Spleen (tissue), 11 donors: Measurements from ENCODE around the gene TMEM135. TPM values are rescaled to one million over a fixed set of nuclear protein-coding genes. Genes with fewer than 3 reads are reported as not detected.

Experiments used
- DNase-seq: peaks from one replicate; pipeline ENCODE4 v3.0.0-alpha.2; 2020
- H3K27ac ChIP-seq, 8 donors: fragments of 200-600 bp; sonication (generic) in 7 of 8; 1 replicate in 4 of 8; 2 replicates in 4 of 8; pipeline versions ENCODE4 v1.5.0 to v1.8.0; 2016 to 2021; ENCODE audit warnings: inconsistent platforms in 4 of 8, mild to moderate bottlenecking in 4 of 8, moderate library complexity in 1 of 8
- H3K27me3 ChIP-seq, 7 donors: fragments of 200-600 bp; sonication (generic) in 6 of 7; replicated peaks in 1 of 7; 1 replicate in 4 of 7; 2 replicates in 3 of 7; pipeline versions ENCODE4 v1.5.0 to v1.8.0; 2016 to 2021; ENCODE audit warnings: inconsistent platforms in 3 of 7, mild to moderate bottlenecking in 1 of 7
- H3K36me3 ChIP-seq, 6 donors: fragments of 200-600 bp; sonication (generic) in 5 of 6; 1 replicate in 4 of 6; 2 replicates in 2 of 6; pipeline versions ENCODE4 v1.5.0 to v1.8.0; 2016 to 2021; ENCODE audit warnings: inconsistent platforms in 2 of 6
- H3K4me1 ChIP-seq, 6 donors: fragments of 200-600 bp; sonication (generic) in 5 of 6; 1 replicate in 3 of 6; 2 replicates in 3 of 6; pipeline versions ENCODE4 v1.5.0 to v1.8.0; 2016 to 2021; ENCODE audit warnings: inconsistent platforms in 3 of 6
- H3K4me3 ChIP-seq, 8 donors: fragments of 200-600 bp; sonication (generic) in 7 of 8; 1 replicate in 4 of 8; 2 replicates in 4 of 8; pipeline versions ENCODE4 v1.5.0 to v1.8.0; 2016 to 2021; ENCODE audit warnings: inconsistent platforms in 4 of 8, mild to moderate bottlenecking in 4 of 8, moderate library complexity in 2 of 8
- H3K9me3 ChIP-seq, 8 donors: fragments of 200-600 bp; sonication (generic) in 7 of 8; 1 replicate in 4 of 8; 2 replicates in 4 of 8; pipeline versions ENCODE4 v1.5.0 to v1.8.0; 2016 to 2021; ENCODE audit warnings: inconsistent platforms in 4 of 8
- CTCF ChIP-seq, 11 experiments: fragments of 200-600 bp in 7 of 11; fragments of 450-650 bp in 4 of 11; sonication (generic) in 4 of 11; IDR thresholded peaks in 8 of 11; conservative IDR thresholded peaks in 3 of 11; 1 replicate in 7 of 11; 2 replicates in 4 of 11; pipeline versions ENCODE4 v1.4.0 to v1.8.0; 2016 to 2021; ENCODE audit warnings: antibody characterized with exemption in 11 of 11, inconsistent platforms in 4 of 11, mild to moderate bottlenecking in 1 of 11
- POLR2A ChIP-seq, 3 donors: fragments of 450-650 bp; IDR thresholded peaks; one replicate each; pipeline ENCODE4 v1.5.1; 2017; ENCODE audit warnings: antibody characterized with exemption in 3 of 3, mild to moderate bottlenecking in 1 of 3
- POLR2AphosphoS5 ChIP-seq, 3 donors: sonication (generic); formaldehyde crosslinking; IDR thresholded peaks; one replicate each; pipeline ENCODE4 v1.5.1; 2017; ENCODE audit warnings: antibody characterized with exemption in 3 of 3
- WGBS, 5 donors: extraction: QIAGEN DNeasy Blood & Tissue Kit in 3 of 5; methylation state at CpG; one replicate each; pipeline versions ENCODE4 v1.1.5 to v1.1.7; 2013 to 2018; 5-methylcytosine and 5-hydroxymethylcytosine counted together
- intact Hi-C: fragments of 100-400 bp; cut with DNase I; formaldehyde crosslinking; loops from one replicate; pipeline ENCODE4 v1.15.0; 2023; ENCODE audit warnings: low total_unique reads
- polyA plus RNA-seq, 3 donors: library from polyadenylated mRNA; stranded (reverse); fragments of 200-250 nt; gene quantifications; one replicate each; pipeline ENCODE4 v1.2.1, GENCODE V29; 2013
- total RNA-seq, 7 donors: library from RNA; depleted of rRNA in 3 of 7; stranded (reverse); fragments of >200 nt in 3 of 7; fragmentation: NEBNext Ultra II Directional in 4 of 7; extraction: Animal tissue kit (Norgen Biotek cat#: 25700) in 4 of 7; gene quantifications; one replicate each; pipeline versions ENCODE4 v1.1.0 to v1.2.1, GENCODE V29; 2016 to 2021
- donor health status: healthy with polysubstance abuse.
- donor health status: DM: no; HTN: no; CAD: no; lungs with moderate emphysema.
- donor health status: DM: no; HTN: no; CAD: no.
- donor health status: Bipolar disorder and iron deficiency.
- donor health status: healthy.
- donor health status: DM: no; HTN: no; CAD: no.
- donor health status: DM: yes; HTN: yes; CAD: no.

The TMEM135 gene
- total and polyA plus RNA-seq, 10 donors: 3.5 to 31.7 (median 20.7) TPM

DNA sequence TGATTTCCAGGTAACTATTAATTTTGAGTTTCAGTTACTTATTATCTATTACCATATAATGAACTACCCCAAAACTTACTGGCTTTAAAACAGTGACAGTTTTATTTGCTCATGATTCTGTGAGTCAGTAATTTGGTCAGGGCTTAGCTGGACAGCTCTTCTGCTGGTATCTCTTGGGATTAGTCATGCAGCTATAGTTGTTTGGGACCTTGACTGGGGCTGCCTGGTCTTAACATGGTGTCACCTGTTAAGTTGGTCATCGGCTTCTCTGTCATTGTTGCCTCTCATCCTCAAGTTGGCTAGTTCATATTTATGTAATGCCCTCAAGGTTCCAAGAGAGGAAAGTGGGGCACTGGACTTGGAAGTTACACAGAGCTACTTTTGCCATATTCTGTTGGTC lies 177.5 kb downstream of the TMEM135 start:
- DNase-seq: no peak
- Histone ChIP-seq H3K36me3 (no peaks in the 10 kb centered on the region), H3K27me3 (no peaks in the 10 kb centered on the region), H3K4me3 (no peak overlapping the region), H3K27ac (no peak overlapping the region), H3K9me3 (no peaks in the 10 kb centered on the region), H3K4me1 (no peaks in the 10 kb centered on the region)
- TF ChIP-seq CTCF (IDR thresholded peaks at IDR 0.05 in 8 of 11, conservative IDR thresholded peaks at IDR 0.05 in 3 of 11) (no peak), POLR2AphosphoS5 (IDR thresholded peaks at IDR 0.05) (no peak), POLR2A (IDR thresholded peaks at IDR 0.05) (no peak)
- 94 to 100% (median 96%) methylated on average over 1 of the region's 1 CpG for WGBS, 5 donors
- intact Hi-C loops: no loop called here

- Histone ChIP-seq H3K27me3 (no peaks in the 10 kb centered on the region), H3K9me3 (no peaks in the 10 kb centered on the region), H3K36me3 (no peaks in the 10 kb centered on the region), H3K4me3 (no peak overlapping the region), H3K4me1 (no peaks in the 10 kb centered on the region), H3K27ac (no peak overlapping the region)
- TF ChIP-seq POLR2A (IDR thresholded peaks at IDR 0.05) (no peak), CTCF (IDR thresholded peaks at IDR 0.05 in 8 of 11, conservative IDR thresholded peaks at IDR 0.05 in 3 of 11) (no peak), POLR2AphosphoS5 (IDR thresholded peaks at IDR 0.05) (no peak)
- intact Hi-C loops: no loop called here
- DNase-seq: no peak
- WGBS, 5 donors: 86 to 90% (median 89%) methylated on average over 4 of the region's 4 CpGs
Measured at GRCh38 chr11:87219266-87219665, 181.5 kb downstream of the TMEM135 start.

DNA sequence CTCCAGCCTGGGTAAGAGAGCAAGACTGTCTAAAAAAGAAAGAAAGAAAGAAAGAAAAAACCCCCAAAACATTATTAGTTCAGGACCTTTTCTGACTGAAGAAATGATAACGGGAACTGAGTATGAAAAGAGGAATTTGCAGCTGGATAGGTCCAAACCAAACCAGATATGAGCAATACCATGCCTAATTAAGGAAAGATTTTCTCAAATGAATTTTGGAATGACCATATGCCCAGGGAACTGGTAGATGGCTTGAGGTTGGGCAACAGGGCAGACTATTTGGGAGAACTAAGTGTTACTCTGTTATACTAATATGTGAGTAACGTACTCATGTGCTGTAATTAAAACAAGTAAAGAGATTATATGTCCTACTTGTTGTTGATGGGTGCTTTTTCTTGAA lies 186.1 kb downstream of the TMEM135 start:
- H3K4me1 ChIP-seq: no peaks in the 10 kb centered on the region
- H3K27me3 ChIP-seq: no peaks in the 10 kb centered on the region
- DNase-seq: no peak
- no peaks in the 10 kb centered on the region for H3K36me3 ChIP-seq
- TF ChIP-seq CTCF (IDR thresholded peaks at IDR 0.05 in 8 of 11, conservative IDR thresholded peaks at IDR 0.05 in 3 of 11) (no peak), POLR2AphosphoS5 (IDR thresholded peaks at IDR 0.05) (no peak), POLR2A (IDR thresholded peaks at IDR 0.05) (no peak)
- 92 to 95% (median 94%) methylated on average over 2 of the region's 2 CpGs for WGBS, 5 donors
- H3K9me3 ChIP-seq: no peaks in the 10 kb centered on the region
- intact Hi-C loops: no loop called here
- no peak overlapping the region for H3K4me3 ChIP-seq
- H3K27ac ChIP-seq: no peak overlapping the region

DNA sequence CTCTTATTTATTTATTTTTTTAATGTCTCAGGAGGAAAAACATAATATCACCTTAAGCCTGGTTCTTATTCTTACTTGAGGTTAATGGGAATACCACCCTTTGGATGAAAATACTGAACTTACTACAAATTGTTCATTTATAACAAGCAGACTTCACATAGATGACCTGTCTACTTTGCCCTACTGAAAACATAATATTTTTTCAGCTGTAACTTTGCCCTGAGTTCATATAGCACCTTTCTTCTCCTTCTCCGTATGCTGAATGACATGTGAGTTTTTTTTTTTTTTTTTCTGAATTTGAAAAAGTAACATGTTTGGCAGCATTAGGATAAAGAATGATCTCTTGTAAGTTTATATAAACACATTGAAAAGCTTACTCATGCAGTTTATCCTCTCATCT lies 186.8 kb downstream of the TMEM135 start:
- no peak overlapping the region for H3K4me3 ChIP-seq
- no peaks in the 10 kb centered on the region for H3K36me3 ChIP-seq
- no peak overlapping the region for H3K27ac ChIP-seq
- no peaks in the 10 kb centered on the region for H3K27me3 ChIP-seq
- no peaks in the 10 kb centered on the region for H3K4me1 ChIP-seq
- 89 to 100% (median 90%) methylated on average over 1 of the region's 1 CpG for WGBS, 5 donors
- DNase-seq: no peak
- H3K9me3 ChIP-seq: no peaks in the 10 kb centered on the region
- TF ChIP-seq POLR2AphosphoS5 (IDR thresholded peaks at IDR 0.05) (no peak), POLR2A (IDR thresholded peaks at IDR 0.05) (no peak), CTCF (IDR thresholded peaks at IDR 0.05 in 8 of 11, conservative IDR thresholded peaks at IDR 0.05 in 3 of 11) (no peak)
- intact Hi-C loops: no loop called here
